SU-DHL-6 (cell line): ENCODE results near the gene PLA2G2C.

Source experiments
- H2AFZ ChIP-seq: fragments of 200-600 bp; sonication (generic); 2 replicates; pipeline ENCODE4 v1.6.1; 2014; ENCODE audit warnings: low read depth, mild to moderate bottlenecking, moderate library complexity, mixed read lengths, antibody characterized with exemption, low read length; ENCODE audit not compliant: severe bottlenecking
- H3F3A ChIP-seq: fragments of 200-600 bp; shearing (Covaris generic); 2 replicates; pipeline ENCODE4 v1.6.0; 2016; ENCODE audit warnings: antibody characterized with exemption, mild to moderate bottlenecking; ENCODE audit not compliant: insufficient read depth
- H3K27ac ChIP-seq: fragments of 200-600 bp; sonication (generic); 2 replicates; pipeline ENCODE4 v1.5.1; 2016; ENCODE audit warnings: low read depth, mild to moderate bottlenecking, low read length, moderate library complexity, mixed read lengths
- H3K27me3 ChIP-seq: fragments of 200-600 bp; sonication (generic), shearing (Covaris generic); 2 replicates; pipeline ENCODE4 v1.6.0; 2014; ENCODE audit warnings: mild to moderate bottlenecking, low read length
- H3K36me3 ChIP-seq: fragments of 200-600 bp; sonication (generic); 2 replicates; pipeline ENCODE4 v1.6.1; 2014; ENCODE audit warnings: mild to moderate bottlenecking, low read length, mixed read lengths
- H3K4me2 ChIP-seq: fragments of 300-600, 200-600 bp; shearing (Covaris generic), sonication (generic); 2 replicates; pipeline ENCODE4 v1.6.0; 2014; ENCODE audit warnings: low read length, low read depth, mild to moderate bottlenecking; ENCODE audit not compliant: poor library complexity, severe bottlenecking
- H3K4me3 ChIP-seq: fragments of 200-600 bp; sonication (generic); 2 replicates; pipeline ENCODE4 v1.5.1; 2014; ENCODE audit warnings: antibody characterized with exemption, low read length, mild to moderate bottlenecking, mixed read lengths; ENCODE audit not compliant: insufficient read depth, poor library complexity, severe bottlenecking
- H3K79me2 ChIP-seq: fragments of 200-600 bp; sonication (generic); 2 replicates; pipeline ENCODE4 v1.6.1; 2014; ENCODE audit warnings: mild to moderate bottlenecking, low read length, moderate library complexity; ENCODE audit not compliant: insufficient read depth
- H3K9ac ChIP-seq: fragments of 200-600 bp; sonication (generic); 2 replicates; pipeline ENCODE4 v1.7.0; 2014; ENCODE audit warnings: mild to moderate bottlenecking, low read length
- H3K9me2 ChIP-seq: fragments of 200-600 bp; sonication (generic); replicated peaks from 2 replicates; pipeline ENCODE4 v1.6.1; 2014; ENCODE audit warnings: low read length; ENCODE audit not compliant: insufficient read depth
- H3K9me3 ChIP-seq: fragments of 200-600 bp; sonication (generic); 2 replicates; pipeline ENCODE4 v1.6.1; 2014; ENCODE audit warnings: low read length, mixed read lengths; ENCODE audit not compliant: insufficient read depth
- H4K20me1 ChIP-seq: fragments of 200-600 bp; sonication (generic); 2 replicates; pipeline ENCODE4 v1.6.1; 2014; ENCODE audit warnings: low read depth, mild to moderate bottlenecking, antibody characterized with exemption, low read length, moderate library complexity, mixed read lengths
- EZH2phosphoT487 ChIP-seq: fragments of 200-600 bp; sonication (generic), shearing (Covaris generic); conservative IDR thresholded peaks from 2 replicates; pipeline ENCODE4 v1.6.1; 2018; ENCODE audit warnings: mild to moderate bottlenecking, antibody characterized with exemption, low read length, moderate library complexity, mixed read lengths
- TF ChIP-seq, protein P1 (sequence below): fragments of 200-600 bp; sonication (generic); IDR thresholded peaks from one replicate; pipeline ENCODE4 v1.5.1; 2017; ENCODE audit warnings: antibody characterized with exemption, mild to moderate bottlenecking, low read length, moderate library complexity; ENCODE audit not compliant: insufficient read depth, poor library complexity, severe bottlenecking

The PLA2G2C gene

DNA sequence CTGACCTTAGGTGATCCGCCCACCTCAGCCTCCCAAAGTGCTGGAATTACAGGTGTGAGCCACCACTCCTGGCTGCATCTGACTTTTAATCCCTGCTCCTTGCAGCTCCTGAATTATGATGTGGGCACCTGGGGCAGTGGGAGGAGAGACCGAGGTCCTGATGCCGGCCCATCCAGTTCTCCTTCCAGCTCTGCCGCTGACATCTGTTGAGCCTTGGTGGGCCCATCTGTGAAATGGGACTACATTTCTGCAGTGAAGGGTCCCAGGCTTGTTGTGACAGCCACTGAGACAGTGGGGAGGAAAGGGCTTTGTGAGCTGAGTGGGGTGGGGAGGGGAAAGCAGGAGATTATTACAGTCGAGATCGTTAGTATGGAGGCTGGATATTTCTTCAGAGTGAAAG is 35.3 kb downstream of the PLA2G2C start:
- Histone ChIP-seq H3K27ac (no peak overlapping the region), H3K79me2 (no peaks in the 10 kb centered on the region), H3K27me3 (no peaks in the 10 kb centered on the region), H3F3A (no peaks in the 10 kb centered on the region), H3K9ac (no peak overlapping the region), H3K9me3 (no peaks in the 10 kb centered on the region), H3K4me2 (no peak overlapping the region), H3K9me2 (no peaks in the 10 kb centered on the region), H3K4me3 (no peak overlapping the region), H3K36me3 (no peaks in the 10 kb centered on the region), H4K20me1 (no peaks in the 10 kb centered on the region), H2AFZ (no peak overlapping the region)
- no peak for TF ChIP-seq EZH2phosphoT487
- TF ChIP-seq, protein P1, sequence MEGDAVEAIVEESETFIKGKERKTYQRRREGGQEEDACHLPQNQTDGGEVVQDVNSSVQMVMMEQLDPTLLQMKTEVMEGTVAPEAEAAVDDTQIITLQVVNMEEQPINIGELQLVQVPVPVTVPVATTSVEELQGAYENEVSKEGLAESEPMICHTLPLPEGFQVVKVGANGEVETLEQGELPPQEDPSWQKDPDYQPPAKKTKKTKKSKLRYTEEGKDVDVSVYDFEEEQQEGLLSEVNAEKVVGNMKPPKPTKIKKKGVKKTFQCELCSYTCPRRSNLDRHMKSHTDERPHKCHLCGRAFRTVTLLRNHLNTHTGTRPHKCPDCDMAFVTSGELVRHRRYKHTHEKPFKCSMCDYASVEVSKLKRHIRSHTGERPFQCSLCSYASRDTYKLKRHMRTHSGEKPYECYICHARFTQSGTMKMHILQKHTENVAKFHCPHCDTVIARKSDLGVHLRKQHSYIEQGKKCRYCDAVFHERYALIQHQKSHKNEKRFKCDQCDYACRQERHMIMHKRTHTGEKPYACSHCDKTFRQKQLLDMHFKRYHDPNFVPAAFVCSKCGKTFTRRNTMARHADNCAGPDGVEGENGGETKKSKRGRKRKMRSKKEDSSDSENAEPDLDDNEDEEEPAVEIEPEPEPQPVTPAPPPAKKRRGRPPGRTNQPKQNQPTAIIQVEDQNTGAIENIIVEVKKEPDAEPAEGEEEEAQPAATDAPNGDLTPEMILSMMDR, result no peak

DNA sequence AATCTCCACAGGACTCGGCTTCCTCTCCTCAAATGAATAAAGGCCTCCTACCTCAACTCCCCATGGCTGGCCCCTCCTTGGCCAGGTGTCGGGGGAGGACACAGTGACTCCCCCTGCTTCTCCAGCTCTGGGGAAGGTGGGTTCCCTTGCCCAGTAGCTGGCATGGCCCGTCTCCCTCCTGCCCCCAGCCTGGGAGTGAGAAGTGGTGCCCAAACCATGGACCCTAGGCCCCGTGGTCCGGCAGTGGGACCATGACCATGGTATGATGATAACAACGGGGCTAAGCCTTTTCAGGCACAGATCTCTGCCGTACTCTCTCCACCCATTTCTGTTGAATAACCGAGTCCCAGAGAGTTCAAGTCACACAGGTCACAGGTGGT is 36.0 kb downstream of the PLA2G2C start:
- no peaks in the 10 kb centered on the region for H3K36me3 ChIP-seq
- H3K9me3 ChIP-seq, result no peaks in the 10 kb centered on the region
- H3K9ac ChIP-seq, result no peak overlapping the region
- H2AFZ ChIP-seq, result no peak overlapping the region
- TF ChIP-seq, protein P1, result no peak
- TF ChIP-seq EZH2phosphoT487, result no peak
- H4K20me1 ChIP-seq, result no peaks in the 10 kb centered on the region
- H3K79me2 ChIP-seq, result no peaks in the 10 kb centered on the region
- no peaks in the 10 kb centered on the region for H3F3A ChIP-seq
- no peak overlapping the region for H3K4me2 ChIP-seq
- no peaks in the 10 kb centered on the region for H3K27me3 ChIP-seq
- H3K4me3 ChIP-seq, result no peak overlapping the region
- H3K27ac ChIP-seq, result no peak overlapping the region
- no peaks in the 10 kb centered on the region for H3K9me2 ChIP-seq

DNA sequence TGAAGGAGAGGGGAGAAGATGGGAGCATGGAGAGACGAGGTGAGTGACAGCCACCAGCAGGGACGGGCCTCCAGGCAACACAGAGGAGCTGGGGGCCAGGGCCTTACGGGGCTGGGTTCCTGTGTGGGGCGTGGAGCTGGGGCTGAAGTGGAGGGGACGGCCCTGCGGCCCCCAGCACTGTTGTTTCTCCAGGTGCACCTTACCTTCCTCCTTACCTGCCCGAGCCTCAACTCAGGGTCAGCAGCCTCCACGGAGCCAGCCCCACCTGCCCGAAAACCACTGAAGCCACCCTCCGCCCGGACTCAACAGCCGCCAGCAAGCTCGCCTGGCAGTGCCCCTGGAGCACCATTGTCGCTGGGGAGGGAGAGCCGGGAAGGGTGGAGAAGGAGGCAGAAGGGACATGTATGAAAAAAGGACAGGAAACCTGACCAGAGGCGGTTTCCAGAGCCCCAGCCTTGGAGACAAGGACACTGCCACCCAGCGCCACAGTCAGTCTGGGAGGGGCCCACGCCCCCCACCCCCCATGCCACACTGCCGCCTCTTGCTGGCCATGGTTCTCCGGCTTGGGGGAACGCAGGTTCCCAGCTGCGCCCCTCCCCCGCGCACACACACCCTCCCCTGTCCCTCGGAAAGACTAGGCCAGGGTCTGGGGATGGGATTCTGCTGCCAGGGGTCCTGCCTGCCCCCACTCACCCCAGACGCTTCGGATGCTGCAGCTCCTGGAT is 36.6 kb downstream of the PLA2G2C start:
- H3K9me3 ChIP-seq, result no peaks in the 10 kb centered on the region
- no peaks in the 10 kb centered on the region for H3K36me3 ChIP-seq
- H3K9ac ChIP-seq, result no peak overlapping the region
- no peak overlapping the region for H3K4me3 ChIP-seq
- no peak overlapping the region for H3K27ac ChIP-seq
- H3K9me2 ChIP-seq, result no peaks in the 10 kb centered on the region
- TF ChIP-seq EZH2phosphoT487, result no peak
- TF ChIP-seq, protein P1, result no peak
- no peak overlapping the region for H3K4me2 ChIP-seq
- no peaks in the 10 kb centered on the region for H3K79me2 ChIP-seq
- H2AFZ ChIP-seq, result no peak overlapping the region
- no peaks in the 10 kb centered on the region for H3F3A ChIP-seq
- H3K27me3 ChIP-seq, result no peaks in the 10 kb centered on the region
- no peaks in the 10 kb centered on the region for H4K20me1 ChIP-seq
